GM19025 (cell line): ENCODE results near the gene FAM114A2.

Experiments used
- ATAC-seq: cut with Tn5 transposase; IDR thresholded peaks from one replicate; pipeline ENCODE4 v1.9.1; 2021; ENCODE audit warnings: mild to moderate bottlenecking, low read depth, moderate library complexity; ENCODE audit not compliant: unreplicated experiment

The FAM114A2 gene

GRCh38 chr5:153991168-153991567 lies 47.5 kb downstream of the FAM114A2 start:
- ATAC-seq = no peak

- ATAC-seq = no peak
Measured at GRCh38 chr5:153988510-153988909, 50.2 kb downstream of the FAM114A2 start.

GRCh38 chr5:153987301-153987700 lies 51.4 kb downstream of the FAM114A2 start:
- ATAC-seq = no peak

- ATAC-seq = no peak
Measured at GRCh38 chr5:153985498-153985897, 53.2 kb downstream of the FAM114A2 start.

- ATAC-seq = no peak
Measured at GRCh38 chr5:153983885-153984284, 54.8 kb downstream of the FAM114A2 start.

GRCh38 chr5:153981905-153982605 lies 56.7 kb downstream of the FAM114A2 start:
- no peak for ATAC-seq

- no peak for ATAC-seq
Measured at GRCh38 chr5:153979028-153979783, 59.5 kb downstream of the FAM114A2 start.

GRCh38 chr5:153974813-153975163 lies 63.9 kb downstream of the FAM114A2 start:
- ATAC-seq = no peak

GRCh38 chr5:153974131-153974812 lies 64.4 kb downstream of the FAM114A2 start:
- no peak for ATAC-seq

- no peak for ATAC-seq
Measured at GRCh38 chr5:153972240-153972639, 66.5 kb downstream of the FAM114A2 start.

GRCh38 chr5:153970496-153970895 lies 68.2 kb downstream of the FAM114A2 start:
- ATAC-seq = no peak

- no peak for ATAC-seq
Measured at GRCh38 chr5:153969563-153969895, 69.2 kb downstream of the FAM114A2 start.

- no peak for ATAC-seq
Measured at GRCh38 chr5:153968761-153969562, 69.7 kb downstream of the FAM114A2 start.

GRCh38 chr5:153964880-153965645 lies 73.6 kb downstream of the FAM114A2 start:
- peak; percentile 67 for ATAC-seq

GRCh38 chr5:153964191-153964879 lies 74.4 kb downstream of the FAM114A2 start:
- ATAC-seq = no peak

- ATAC-seq = no peak
Measured at GRCh38 chr5:153960269-153961215, 78.2 kb downstream of the FAM114A2 start.

GRCh38 chr5:153959134-153959957 lies 79.4 kb downstream of the FAM114A2 start:
- ATAC-seq = no peak

GRCh38 chr5:153957205-153957604 lies 81.5 kb downstream of the FAM114A2 start:
- ATAC-seq = no peak
